ENCODE results near the gene SLC10A2.

SLC10A2 gene

GRCh38 chr13:103044056-103044455 is 22.2 kb downstream of the SLC10A2 start:
- DNase-seq = no peak

GRCh38 chr13:103040006-103040405 is 26.2 kb downstream of the SLC10A2 start:
- no peak for DNase-seq

DNA sequence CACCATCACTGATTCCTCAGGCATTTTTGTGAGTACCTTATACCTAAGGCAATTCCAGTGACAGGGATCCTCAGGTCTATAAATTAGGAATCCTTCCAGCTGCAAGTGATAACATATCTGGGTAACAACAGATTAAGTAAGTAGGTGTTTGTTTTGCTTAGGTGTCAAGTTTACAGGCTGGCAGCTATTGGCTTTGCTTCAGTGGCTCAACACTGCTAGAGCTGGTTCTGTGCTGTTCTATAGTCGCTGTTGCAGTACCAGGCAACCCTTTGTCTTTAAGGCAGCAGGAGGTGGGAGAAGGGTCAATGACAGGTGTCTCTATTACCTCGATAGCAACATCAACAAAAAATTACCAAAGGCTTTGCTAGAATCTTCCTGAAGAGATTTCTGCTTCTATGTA is 27.0 kb downstream of the SLC10A2 start:
- DNase-seq = no peak

DNA sequence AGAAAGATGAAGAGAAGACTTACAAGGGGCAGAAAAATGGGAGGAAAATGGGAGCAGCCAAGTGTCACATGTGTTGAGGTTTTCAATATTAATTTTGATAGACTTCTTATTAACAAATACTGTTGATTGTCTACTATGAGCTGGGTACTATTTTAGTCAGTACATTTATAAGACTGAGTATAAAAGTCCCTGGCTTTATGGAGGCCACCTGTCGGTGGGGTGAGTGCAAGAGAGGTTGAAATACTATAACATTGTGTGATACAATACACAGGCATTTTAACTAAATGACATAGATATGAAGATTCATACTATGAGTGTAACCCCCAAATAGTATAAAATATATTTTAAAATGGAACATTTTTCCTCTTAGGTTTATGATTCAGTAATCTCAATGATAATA is 29.9 kb downstream of the SLC10A2 start:
- DNase-seq = no peak

DNA sequence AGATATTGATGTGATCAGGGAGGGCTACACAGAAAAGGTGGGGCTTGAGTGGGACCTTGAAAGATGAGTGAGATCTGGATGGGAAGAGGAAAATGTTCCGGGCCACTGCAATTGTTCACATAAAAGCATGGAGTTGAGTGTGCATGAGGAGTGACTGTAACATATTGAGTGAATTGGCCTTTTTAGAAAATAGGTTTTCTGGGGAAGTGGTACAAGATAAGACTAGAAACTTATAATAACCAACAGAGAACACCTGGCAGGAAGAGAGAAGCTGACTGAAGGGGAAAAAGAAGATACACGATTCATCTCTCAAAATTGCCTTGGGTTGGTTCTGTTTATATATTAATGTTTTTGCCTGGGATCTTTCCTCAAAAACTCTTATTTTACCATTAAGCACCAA is 32.2 kb downstream of the SLC10A2 start:
- no peak for DNase-seq

GRCh38 chr13:103031332-103031873 is 34.8 kb downstream of the SLC10A2 start:
- no peak for DNase-seq

DNA sequence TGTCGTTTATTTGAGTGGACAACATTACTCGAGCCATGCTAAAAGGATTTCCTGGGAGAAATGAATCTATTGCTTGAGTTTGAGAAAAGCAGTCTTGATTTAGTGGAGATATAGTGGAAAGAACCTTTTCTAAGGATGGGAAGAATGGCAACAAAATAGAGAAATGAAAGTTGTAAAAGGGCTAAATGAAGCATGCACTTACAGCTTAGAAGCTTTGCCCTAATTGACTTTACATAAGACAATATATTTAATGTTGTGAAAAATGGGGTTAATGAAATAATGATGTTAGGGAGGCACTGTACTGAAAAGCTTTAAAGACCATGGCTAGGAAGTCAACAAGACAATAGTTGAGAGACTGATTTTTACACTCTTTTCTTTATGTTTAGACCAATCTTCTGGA is 35.4 kb downstream of the SLC10A2 start:
- no peak for DNase-seq

GRCh38 chr13:103029798-103030197 is 36.4 kb downstream of the SLC10A2 start:
- no peak for DNase-seq

DNA sequence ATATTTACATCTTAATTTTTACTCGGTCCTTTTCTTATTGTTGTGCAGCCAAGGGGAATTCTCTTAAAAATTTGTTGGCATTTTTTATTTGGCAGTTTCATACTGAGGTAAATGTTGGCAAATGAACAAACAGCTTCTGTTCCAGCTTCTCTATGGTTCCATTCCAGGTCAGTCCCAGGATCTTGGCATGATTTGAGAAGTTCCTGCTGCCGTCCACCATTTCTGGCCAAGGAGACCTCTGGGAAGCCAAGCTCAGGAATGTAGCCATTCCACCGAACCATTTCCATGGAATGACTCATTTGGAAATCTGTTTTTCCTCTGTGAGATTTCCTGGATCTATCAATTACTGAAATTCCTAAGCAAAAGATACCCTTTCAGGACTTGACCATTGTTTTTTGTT is 43.9 kb downstream of the SLC10A2 start:
- no peak for DNase-seq

- DNase-seq = no peak
These were observed 47.7 kb downstream of the SLC10A2 start for GRCh38 chr13:103018556-103018955.

GRCh38 chr13:103012646-103013045 is 53.6 kb downstream of the SLC10A2 start:
- no peak for DNase-seq

- DNase-seq = no peak
These were observed 57.0 kb downstream of the SLC10A2 start for GRCh38 chr13:103009051-103009840.

DNA sequence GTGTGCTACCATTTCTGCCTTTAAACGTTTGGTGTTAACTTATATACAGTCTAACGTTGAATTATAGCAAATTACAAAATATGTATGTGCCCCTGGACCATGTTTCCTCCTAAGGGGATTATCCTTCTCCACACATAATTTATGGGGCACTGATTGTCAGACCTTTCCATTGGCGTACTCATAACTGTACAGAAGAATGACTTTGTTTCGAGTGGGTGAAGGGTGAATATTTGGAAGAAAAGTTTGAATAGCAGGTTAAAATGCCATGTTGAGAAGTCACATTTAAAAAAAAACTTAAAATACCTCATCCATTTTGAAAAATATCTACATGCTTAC is 58.8 kb downstream of the SLC10A2 start:
- DNase-seq = no peak

GRCh38 chr13:103006641-103007426 is 59.4 kb downstream of the SLC10A2 start:
- DNase-seq = no peak

- DNase-seq = no peak
These were observed 61.4 kb downstream of the SLC10A2 start for GRCh38 chr13:103004661-103005345.

DNA sequence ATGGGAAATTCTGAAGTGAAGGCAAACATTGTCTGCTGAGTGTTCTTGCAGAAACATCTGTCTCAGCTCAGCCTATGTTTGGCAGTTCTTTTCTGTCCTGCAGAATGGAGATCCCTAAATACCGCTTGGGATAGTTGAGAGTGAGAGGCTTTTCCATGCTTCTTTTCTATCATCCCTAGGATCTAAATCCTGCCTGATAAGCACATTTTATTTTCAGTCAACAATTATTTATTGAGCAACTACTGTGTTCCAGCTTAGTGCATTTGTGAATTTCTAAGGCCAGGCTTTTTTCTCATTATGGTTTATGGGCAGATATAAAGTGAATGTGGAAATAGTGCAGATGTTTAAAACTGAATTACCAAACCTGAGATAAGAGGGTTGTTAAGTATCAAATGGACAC is 62.6 kb downstream of the SLC10A2 start:
- DNase-seq = no peak

DNA sequence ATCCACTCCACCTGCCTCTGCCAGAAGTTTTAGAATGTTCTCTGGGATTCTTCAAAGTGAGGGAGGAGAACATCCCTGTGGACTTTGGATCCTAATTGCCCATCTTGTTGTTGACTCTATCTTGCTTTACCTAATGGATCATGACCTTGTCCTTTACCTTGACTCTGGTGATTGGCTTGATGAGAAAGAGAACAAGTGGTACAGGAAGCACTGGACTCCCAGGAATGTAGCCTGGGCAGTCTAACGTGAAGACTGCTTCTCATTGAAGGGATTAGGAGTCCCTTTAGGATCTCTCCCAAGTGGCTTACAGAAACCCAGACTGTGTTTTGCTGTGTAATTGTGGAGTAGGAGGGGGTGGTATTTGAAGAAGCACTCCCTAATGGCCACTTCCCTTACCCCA is 63.9 kb downstream of the SLC10A2 start:
- DNase-seq = no peak

GRCh38 chr13:103000157-103000556 is 66.1 kb downstream of the SLC10A2 start:
- no peak for DNase-seq

DNA sequence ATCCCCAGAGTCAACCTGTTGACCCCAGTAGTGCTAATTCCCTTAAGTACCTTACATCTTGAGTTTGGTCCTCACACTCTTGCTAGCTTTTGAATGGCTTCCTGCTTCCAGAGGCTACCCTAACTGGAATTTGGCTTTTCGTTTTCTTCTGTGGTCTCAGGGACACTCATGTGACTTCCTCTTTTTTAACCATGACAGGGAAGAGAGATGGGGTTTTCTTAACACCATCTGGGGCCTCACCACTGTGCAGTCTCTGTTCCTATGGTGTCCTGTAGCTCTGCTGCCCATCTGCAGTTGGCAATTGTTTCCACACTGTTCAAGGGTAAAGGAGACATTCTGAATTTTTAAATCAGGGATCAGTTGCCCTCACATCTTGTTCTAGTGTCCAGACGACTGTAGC is 66.7 kb downstream of the SLC10A2 start:
- no peak for DNase-seq
